Activated T-cell treated with anti-CD3 and anti-CD28 coated beads, Interleukin-2, amount 50 U/mL, for 4 hours (primary cell): Measurements from ENCODE around the gene PLEKHG2. TPM values are rescaled to one million over a fixed set of nuclear protein-coding genes. Genes with fewer than 3 reads are reported as not detected.
A peak's percentile ranks its signal among the peaks of the same experiment; 100 is the strongest.

ENCODE experiments used
- ATAC-seq, 2 donors: fragments of 200-7000 bp; cut with Tn5 transposase; one replicate each; pipeline ENCODE4 v1.10.0; 2021
- DNase-seq: peaks from one replicate; pipeline ENCODE4 v3.0.0-alpha.2; 2020
- H3K27me3 Mint-ChIP-seq: one replicate; pipeline ENCODE4 v1.8.0; 2021; ENCODE audit warnings: low read depth, mixed read lengths
- H3K36me3 Mint-ChIP-seq: one replicate; pipeline ENCODE4 v1.8.0; 2022; ENCODE audit warnings: mixed read lengths; ENCODE audit not compliant: insufficient read depth
- H3K4me1 Mint-ChIP-seq: one replicate; pipeline ENCODE4 v1.8.0; 2021; ENCODE audit warnings: low read depth, mixed read lengths
- H3K4me3 Mint-ChIP-seq: one replicate; pipeline ENCODE4 v1.8.0; 2021; ENCODE audit warnings: mild to moderate bottlenecking, moderate library complexity, mixed read lengths
- H3K9me3 Mint-ChIP-seq: one replicate; pipeline ENCODE4 v1.8.0; 2021; ENCODE audit warnings: mixed read lengths
- total RNA-seq, 3 donors: library from RNA; stranded (reverse); gene quantifications; one replicate each; pipeline ENCODE4 v1.2.1, GENCODE V29; 2021

PLEKHG2 gene
- total RNA-seq, 3 donors from 2014 or later, result 22.0 to 23.7 (median 22.0) TPM

GRCh38 chr19:39380521-39381502, 31.7 kb upstream of the PLEKHG2 start:
- Mint-ChIP-seq H3K9me3 (no peaks in the 10 kb centered on the region), H3K4me1 (no peaks in the 10 kb centered on the region), H3K36me3 (peaks cover 37% of the 10 kb centered on the region), H3K4me3 (no peak overlapping the region), H3K27me3 (no peaks in the 10 kb centered on the region)
- DNase-seq (no peak), ATAC-seq (no peak)

DNA sequence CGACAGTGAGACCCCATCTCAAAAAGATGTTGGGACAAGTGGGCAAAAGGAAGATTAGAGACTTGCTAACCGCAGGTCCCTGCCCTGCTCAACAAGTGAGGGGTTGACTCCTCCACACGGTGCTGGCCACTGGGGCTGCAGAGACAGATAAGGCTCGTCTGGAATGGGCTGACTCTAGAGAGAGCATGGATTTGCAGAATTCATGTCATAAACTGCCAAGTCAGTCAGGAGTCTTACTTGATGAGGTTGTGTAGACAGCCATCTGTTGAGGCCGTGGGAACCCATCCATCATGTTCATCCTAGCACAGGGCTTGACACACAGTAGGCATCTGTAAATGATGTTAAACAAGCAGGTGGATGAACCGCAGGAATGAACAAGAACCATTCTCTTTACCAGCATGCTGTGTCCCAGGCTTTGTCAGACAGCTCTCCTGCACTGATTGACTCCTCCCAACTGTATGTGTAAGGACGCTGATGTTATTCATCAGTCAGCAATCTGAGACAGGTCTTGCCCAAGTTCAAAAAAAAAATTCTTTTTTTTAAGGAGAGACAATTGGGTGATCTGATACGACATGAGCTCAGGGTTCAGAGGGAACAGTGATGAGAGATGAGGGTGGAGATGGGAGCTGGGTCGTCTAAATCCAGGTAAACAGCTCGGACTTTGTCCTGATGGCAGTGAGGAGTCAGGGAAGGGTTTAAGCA, 30.4 kb upstream of the PLEKHG2 start:
- H3K4me3 Mint-ChIP-seq, result no peak overlapping the region
- peaks cover 38% of the 10 kb centered on the region for H3K36me3 Mint-ChIP-seq
- peaks cover 3% of the 10 kb centered on the region for H3K4me1 Mint-ChIP-seq
- H3K9me3 Mint-ChIP-seq, result no peaks in the 10 kb centered on the region
- DNase-seq (no peak), ATAC-seq (no peak)
- no peaks in the 10 kb centered on the region for H3K27me3 Mint-ChIP-seq

DNA sequence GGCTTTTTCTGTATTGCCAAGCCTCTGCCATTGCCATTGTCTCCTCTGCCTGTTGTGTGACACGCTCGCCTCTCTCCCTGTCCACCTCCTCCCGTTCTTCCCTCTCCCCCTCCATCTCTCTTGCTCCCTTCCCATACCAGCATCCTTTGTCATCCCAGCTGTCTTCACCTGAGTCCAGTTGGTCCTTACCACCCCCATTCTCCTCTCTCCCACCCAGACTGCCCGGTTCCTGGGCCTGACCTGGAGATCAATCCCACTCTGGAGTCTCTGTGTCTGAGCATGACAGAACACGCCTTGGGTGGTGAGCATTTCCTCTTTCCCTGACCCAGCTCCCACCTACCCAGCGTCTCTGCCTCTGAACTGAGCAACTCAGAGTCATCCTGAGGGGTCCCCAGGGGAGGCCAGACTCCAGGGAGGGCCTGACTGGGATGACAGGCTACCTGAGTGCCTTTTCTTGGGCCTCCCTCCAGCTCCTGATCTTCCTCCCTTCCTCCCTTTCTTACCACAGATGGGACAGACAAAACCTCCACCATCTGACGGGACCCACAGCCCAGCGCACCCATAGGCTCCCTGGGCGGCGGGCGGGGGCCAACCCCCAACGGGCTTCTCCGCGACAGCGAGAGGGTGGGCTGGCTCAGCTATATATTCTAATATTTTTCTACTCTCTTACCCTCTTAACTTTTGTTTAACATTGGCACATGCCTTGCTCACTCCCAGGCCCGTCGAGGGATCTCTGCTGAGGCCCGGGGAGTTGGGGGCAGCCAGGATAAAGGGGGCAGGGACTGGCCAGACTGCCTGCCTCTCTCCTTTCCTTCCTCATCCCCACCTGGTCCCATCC, 29.3 kb upstream of the PLEKHG2 start:
- no peaks in the 10 kb centered on the region for H3K27me3 Mint-ChIP-seq
- peaks cover 3% of the 10 kb centered on the region for H3K4me1 Mint-ChIP-seq
- DNase-seq (no peak), ATAC-seq (no peak)
- no peaks in the 10 kb centered on the region for H3K9me3 Mint-ChIP-seq
- no peak overlapping the region for H3K4me3 Mint-ChIP-seq
- H3K36me3 Mint-ChIP-seq, result peaks cover 33% of the 10 kb centered on the region

GRCh38 chr19:39384839-39385568, 27.5 kb upstream of the PLEKHG2 start:
- Mint-ChIP-seq H3K36me3 (peaks cover 35% of the 10 kb centered on the region), H3K4me3 (no peak overlapping the region), H3K27me3 (no peaks in the 10 kb centered on the region), H3K9me3 (no peaks in the 10 kb centered on the region), H3K4me1 (peaks cover 10% of the 10 kb centered on the region)
- DNase-seq (no peak), ATAC-seq (no peak)

- no peak for DNase-seq
- ATAC-seq, result no peak
- Mint-ChIP-seq H3K27me3 (no peaks in the 10 kb centered on the region), H3K4me3 (no peak overlapping the region), H3K9me3 (no peaks in the 10 kb centered on the region), H3K4me1 (peaks cover 15% of the 10 kb centered on the region), H3K36me3 (peaks cover 34% of the 10 kb centered on the region)
These were observed 26.6 kb upstream of the PLEKHG2 start for GRCh38 chr19:39385629-39386411.

GRCh38 chr19:39386557-39386956, 25.9 kb upstream of the PLEKHG2 start:
- H3K36me3 Mint-ChIP-seq, result peaks cover 32% of the 10 kb centered on the region
- no peak overlapping the region for H3K4me3 Mint-ChIP-seq

DNA sequence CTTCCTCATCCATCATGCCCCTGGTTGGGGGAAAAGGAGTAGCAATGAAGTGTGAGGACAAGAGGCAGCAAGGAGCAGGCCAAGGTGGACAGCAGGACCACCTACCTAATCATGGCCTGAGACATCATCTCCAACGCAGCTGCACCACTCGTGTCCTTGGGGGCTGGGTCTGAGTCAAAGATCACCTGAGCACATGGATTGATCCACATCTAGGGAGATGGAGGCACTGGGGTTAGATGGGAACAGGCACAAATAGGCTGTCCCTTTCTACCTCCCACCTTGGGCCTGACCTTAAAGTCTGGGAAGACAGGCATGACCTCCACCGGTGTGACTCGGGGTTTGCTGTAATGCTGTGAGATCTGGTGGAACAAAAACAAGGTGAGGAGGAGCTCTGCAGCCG, 23.8 kb upstream of the PLEKHG2 start:
- peaks cover 34% of the 10 kb centered on the region for H3K36me3 Mint-ChIP-seq
- no peaks in the 10 kb centered on the region for H3K27me3 Mint-ChIP-seq
- no peak for ATAC-seq
- H3K9me3 Mint-ChIP-seq, result no peaks in the 10 kb centered on the region
- DNase-seq, result no peak
- H3K4me3 Mint-ChIP-seq, result no peak overlapping the region
- peaks cover 30% of the 10 kb centered on the region for H3K4me1 Mint-ChIP-seq

More at GRCh38 chr19:39386557-39386956, 25.9 kb upstream of the PLEKHG2 start:
- no peaks in the 10 kb centered on the region for H3K9me3 Mint-ChIP-seq
- no peaks in the 10 kb centered on the region for H3K27me3 Mint-ChIP-seq
- DNase-seq (no peak), ATAC-seq (no peak)
- H3K4me1 Mint-ChIP-seq, result peaks cover 21% of the 10 kb centered on the region

DNA sequence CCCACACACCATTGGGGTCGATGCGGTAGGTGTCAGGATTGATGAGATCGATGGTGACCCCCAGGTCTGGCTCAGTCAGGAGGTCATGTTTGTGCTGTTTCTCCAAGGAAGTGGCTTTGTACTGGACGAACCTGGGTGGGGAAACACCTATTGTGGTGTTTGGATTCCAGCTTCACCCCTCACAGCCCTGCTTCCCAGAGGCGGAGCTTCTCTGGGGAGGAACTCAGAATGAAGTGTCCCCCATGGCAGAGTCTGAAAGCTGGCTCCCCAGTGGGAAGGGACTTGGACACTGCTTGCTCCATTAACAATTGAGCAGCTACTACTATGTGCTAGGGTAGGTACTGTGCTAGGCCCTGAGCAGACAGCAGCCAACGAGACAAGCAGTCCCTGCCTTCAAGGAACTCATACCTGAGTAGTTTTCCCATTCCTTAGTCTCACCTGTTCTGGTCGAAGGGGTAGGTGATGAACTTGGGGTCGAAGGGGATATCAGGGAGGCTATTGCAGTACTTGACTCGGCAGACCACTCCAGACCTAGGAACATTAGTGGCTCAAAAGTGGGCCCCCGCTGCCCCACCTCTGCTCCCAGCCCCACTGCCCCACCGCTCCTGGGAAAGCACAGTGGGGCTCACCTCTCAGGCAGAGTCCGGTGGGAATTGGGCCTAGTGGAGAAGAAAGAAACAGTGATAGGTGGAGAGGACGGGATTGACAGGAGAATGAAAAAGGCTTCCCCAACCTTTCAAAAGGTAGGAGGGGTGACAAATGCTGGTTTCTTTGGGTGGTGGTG, 22.6 kb upstream of the PLEKHG2 start:
- Mint-ChIP-seq H3K4me1 (peaks cover 35% of the 10 kb centered on the region), H3K4me3 (peak overlapping the region; percentile 99), H3K36me3 (peaks cover 38% of the 10 kb centered on the region), H3K27me3 (no peaks in the 10 kb centered on the region), H3K9me3 (no peaks in the 10 kb centered on the region)
- ATAC-seq (no peak), DNase-seq (no peak)

GRCh38 chr19:39390451-39390750, 22.1 kb upstream of the PLEKHG2 start:
- Mint-ChIP-seq H3K4me1 (peaks cover 37% of the 10 kb centered on the region), H3K36me3 (peaks cover 38% of the 10 kb centered on the region), H3K4me3 (peak overlapping the region; percentile 99), H3K9me3 (no peaks in the 10 kb centered on the region), H3K27me3 (no peaks in the 10 kb centered on the region)
- peak; percentile 81 for DNase-seq
- no peak for ATAC-seq

DNA sequence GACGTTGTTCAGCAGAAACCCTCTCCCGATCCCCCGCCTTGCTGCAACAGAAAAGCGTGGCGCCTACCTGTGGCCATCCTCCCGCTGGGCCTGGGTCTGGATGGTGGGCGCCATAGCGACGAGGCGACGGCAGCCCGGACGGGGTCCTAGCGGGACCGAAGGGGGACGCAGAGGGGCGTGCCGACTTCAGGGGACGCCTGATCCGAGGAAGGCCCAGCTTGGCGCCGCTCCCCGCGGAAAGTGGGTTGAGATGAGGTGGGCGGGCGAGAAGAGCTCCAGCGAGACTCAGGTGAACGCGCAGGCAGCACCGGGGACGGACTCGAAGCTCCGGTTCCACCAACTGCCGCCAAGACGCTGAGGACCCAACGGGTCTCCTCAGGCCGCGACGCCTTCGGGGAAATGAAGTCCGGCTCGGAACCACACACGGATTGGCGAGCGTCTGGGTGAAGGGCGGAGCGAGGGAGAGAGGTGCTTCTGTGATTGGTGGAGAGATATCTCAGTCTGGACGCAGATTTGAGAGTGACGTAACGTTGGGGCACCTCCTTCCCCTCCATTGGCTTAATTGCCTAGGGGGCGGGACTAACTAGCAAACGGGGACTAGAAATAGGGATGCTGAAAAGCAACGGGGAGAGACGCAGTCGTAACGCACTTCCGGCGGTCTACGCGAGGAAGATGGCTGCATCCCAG, 21.6 kb upstream of the PLEKHG2 start, which contains the start of the genes MED29 and PAF1:
Gene MED29, plus strand, starts transcription at position 628 of the 687 bp plus-strand sequence. Its CDS starts 45 bp downstream, at position 673.
Gene PAF1, minus strand, starts transcription at position 356 of the 687 bp plus-strand sequence. Its CDS starts 242 bp downstream, at position 114.
- Mint-ChIP-seq H3K27me3 (no peaks in the 10 kb centered on the region), H3K36me3 (peaks cover 36% of the 10 kb centered on the region), H3K9me3 (no peaks in the 10 kb centered on the region), H3K4me3 (peak within 1 kb of the TSS; percentile 99), H3K4me1 (peaks cover 37% of the 10 kb centered on the region)
- ATAC-seq, result peak; percentile 96
- DNase-seq, result peak; percentile 93

- Mint-ChIP-seq H3K27me3 (no peaks in the 10 kb centered on the region), H3K4me3 (peak overlapping the region; percentile 64), H3K36me3 (peaks cover 18% of the 10 kb centered on the region), H3K9me3 (no peaks in the 10 kb centered on the region), H3K4me1 (peaks cover 63% of the 10 kb centered on the region)
- ATAC-seq, result peak; percentile 55 to 56
- peak; percentile 96 for DNase-seq
These were observed 14.8 kb upstream of the PLEKHG2 start for GRCh38 chr19:39397360-39398296.
